ENCODE measurements around the gene MOB1A. TPM values are rescaled to one million over a fixed set of nuclear protein-coding genes. Genes with fewer than 3 reads are reported as not detected.

Gene MOB1A
- polyA plus RNA-seq, 1 donor (not counting 4 experiments of a cell fraction or from before 2014, with no cell fraction given), result 92.4 TPM

- H3K9me3 ChIP-seq (ENCODE audit: control insufficient read depth, low read depth, low read length), result no peaks in the 10 kb centered on the region
- H3K27ac ChIP-seq (ENCODE audit: control insufficient read depth, insufficient read depth, low read length), result no peak overlapping the region
- no peak overlapping the region for H3K4me3 ChIP-seq (ENCODE audit: control insufficient read depth in 2 of 3, extremely low read depth in 1 of 3, insufficient read depth in 2 of 3, low read depth in 1 of 3, low read length in 3 of 3)
- dilution Hi-C loops (cut with MboI; ENCODE audit: extremely low pct_ligation_motif_present, low sequenced_read_pairs), result no loop called here
- FAIRE-seq (no peak), DNase-seq (ENCODE audit: low read depth, low spot score) (no peak)
- H2AFZ ChIP-seq (ENCODE audit: control insufficient read depth, low read length), result no peak overlapping the region
- no peaks in the 10 kb centered on the region for H4K20me1 ChIP-seq (ENCODE audit: control insufficient read depth, extremely low read depth, insufficient read depth, low read length)
- no peaks in the 10 kb centered on the region for H3K79me2 ChIP-seq (ENCODE audit: control insufficient read depth, insufficient read depth, low read length)
- H3K9ac ChIP-seq (ENCODE audit: control insufficient read depth, extremely low read depth, insufficient read depth, low read length), result no peak overlapping the region
- peaks cover 8 to 12% of the 10 kb centered on the region in 2 experiments for H3K36me3 ChIP-seq (ENCODE audit: control insufficient read depth in 2 of 2, extremely low read depth in 1 of 2, insufficient read depth in 2 of 2, low read length in 2 of 2)
- no peaks in the 10 kb centered on the region for H3K27me3 ChIP-seq (ENCODE audit: control insufficient read depth, extremely low read depth, insufficient read depth, low read length)
- no peak overlapping the region for H3K4me2 ChIP-seq (ENCODE audit: control insufficient read depth, extremely low read depth, insufficient read depth, low read depth, low read length)
- TF ChIP-seq CTCF (optimal IDR thresholded peaks at IDR 0.05 in 1 of 3, IDR thresholded peaks at IDR 0.05 in 1 of 3, conservative IDR thresholded peaks at IDR 0.05 in 1 of 3; ENCODE audit: extremely low read depth in 1 of 3, insufficient read depth in 2 of 3, low read length in 3 of 3) (no peak), EZH2 (IDR thresholded peaks at IDR 0.05; ENCODE audit: low read length) (no peak)
- no peaks in the 10 kb centered on the region for H3K9me1 ChIP-seq (ENCODE audit: control insufficient read depth, extremely low read depth, insufficient read depth, low read length)
- no peaks in the 10 kb centered on the region for H3K4me1 ChIP-seq (ENCODE audit: control insufficient read depth, extremely low read depth, insufficient read depth, low read length)
These were observed 73.3 kb downstream of the MOB1A start for GRCh38 chr2:74105413-74105812.

GRCh38 chr2:74104839-74105238 lies 73.8 kb downstream of the MOB1A start:
- DNase-seq (ENCODE audit: low read depth, low spot score) (no peak), FAIRE-seq (no peak)
- Histone ChIP-seq H3K4me2 (ENCODE audit: control insufficient read depth, extremely low read depth, insufficient read depth, low read depth, low read length) (no peak overlapping the region), H3K4me3 (ENCODE audit: control insufficient read depth in 2 of 3, extremely low read depth in 1 of 3, insufficient read depth in 2 of 3, low read depth in 1 of 3, low read length in 3 of 3) (no peak overlapping the region), H3K79me2 (ENCODE audit: control insufficient read depth, insufficient read depth, low read length) (no peaks in the 10 kb centered on the region), H4K20me1 (ENCODE audit: control insufficient read depth, extremely low read depth, insufficient read depth, low read length) (no peaks in the 10 kb centered on the region), H2AFZ (ENCODE audit: control insufficient read depth, low read length) (no peak overlapping the region), H3K27me3 (ENCODE audit: control insufficient read depth, extremely low read depth, insufficient read depth, low read length) (no peaks in the 10 kb centered on the region), H3K36me3 (ENCODE audit: control insufficient read depth in 2 of 2, extremely low read depth in 1 of 2, insufficient read depth in 2 of 2, low read length in 2 of 2) (peaks cover 8 to 15% of the 10 kb centered on the region in 2 experiments), H3K27ac (ENCODE audit: control insufficient read depth, insufficient read depth, low read length) (no peak overlapping the region), H3K9me3 (ENCODE audit: control insufficient read depth, low read depth, low read length) (no peaks in the 10 kb centered on the region), H3K4me1 (ENCODE audit: control insufficient read depth, extremely low read depth, insufficient read depth, low read length) (no peaks in the 10 kb centered on the region), H3K9me1 (ENCODE audit: control insufficient read depth, extremely low read depth, insufficient read depth, low read length) (no peaks in the 10 kb centered on the region), H3K9ac (ENCODE audit: control insufficient read depth, extremely low read depth, insufficient read depth, low read length) (no peak overlapping the region)
- dilution Hi-C loops (cut with MboI; ENCODE audit: extremely low pct_ligation_motif_present, low sequenced_read_pairs), result no loop called here
- TF ChIP-seq EZH2 (IDR thresholded peaks at IDR 0.05; ENCODE audit: low read length), result no peak
- TF ChIP-seq CTCF (optimal IDR thresholded peaks at IDR 0.05 in 1 of 3, IDR thresholded peaks at IDR 0.05 in 1 of 3, conservative IDR thresholded peaks at IDR 0.05 in 1 of 3; ENCODE audit: extremely low read depth in 1 of 3, insufficient read depth in 2 of 3, low read length in 3 of 3), result no peak

Data from keratinocyte (primary cell).